WI38 (cell line): ENCODE data around the gene NEDD4L.

Source experiments
- H3K4me3 ChIP-seq: 2 replicates; pipeline ENCODE4 v1.5.1; 2011; ENCODE audit warnings: low read depth, mild to moderate bottlenecking, control low read depth, low read length
- TF ChIP-seq, protein P1 (sequence below): IDR thresholded peaks from 2 replicates; pipeline ENCODE4 v1.5.1; 2012; ENCODE audit warnings: low read depth, mild to moderate bottlenecking, control low read depth, low read length

NEDD4L gene

GRCh38 chr18:58209326-58209725, 165.3 kb downstream of the NEDD4L start:
- TF ChIP-seq, protein P1, sequence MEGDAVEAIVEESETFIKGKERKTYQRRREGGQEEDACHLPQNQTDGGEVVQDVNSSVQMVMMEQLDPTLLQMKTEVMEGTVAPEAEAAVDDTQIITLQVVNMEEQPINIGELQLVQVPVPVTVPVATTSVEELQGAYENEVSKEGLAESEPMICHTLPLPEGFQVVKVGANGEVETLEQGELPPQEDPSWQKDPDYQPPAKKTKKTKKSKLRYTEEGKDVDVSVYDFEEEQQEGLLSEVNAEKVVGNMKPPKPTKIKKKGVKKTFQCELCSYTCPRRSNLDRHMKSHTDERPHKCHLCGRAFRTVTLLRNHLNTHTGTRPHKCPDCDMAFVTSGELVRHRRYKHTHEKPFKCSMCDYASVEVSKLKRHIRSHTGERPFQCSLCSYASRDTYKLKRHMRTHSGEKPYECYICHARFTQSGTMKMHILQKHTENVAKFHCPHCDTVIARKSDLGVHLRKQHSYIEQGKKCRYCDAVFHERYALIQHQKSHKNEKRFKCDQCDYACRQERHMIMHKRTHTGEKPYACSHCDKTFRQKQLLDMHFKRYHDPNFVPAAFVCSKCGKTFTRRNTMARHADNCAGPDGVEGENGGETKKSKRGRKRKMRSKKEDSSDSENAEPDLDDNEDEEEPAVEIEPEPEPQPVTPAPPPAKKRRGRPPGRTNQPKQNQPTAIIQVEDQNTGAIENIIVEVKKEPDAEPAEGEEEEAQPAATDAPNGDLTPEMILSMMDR, result no peak
- H3K4me3 ChIP-seq, result no peak overlapping the region

- TF ChIP-seq, protein P1, result no peak
- H3K4me3 ChIP-seq, result no peak overlapping the region
Observed at GRCh38 chr18:58211510-58211909, 167.5 kb downstream of the NEDD4L start.

GRCh38 chr18:58212274-58212673, 168.2 kb downstream of the NEDD4L start:
- H3K4me3 ChIP-seq, result no peak overlapping the region
- TF ChIP-seq, protein P1, result no peak

DNA sequence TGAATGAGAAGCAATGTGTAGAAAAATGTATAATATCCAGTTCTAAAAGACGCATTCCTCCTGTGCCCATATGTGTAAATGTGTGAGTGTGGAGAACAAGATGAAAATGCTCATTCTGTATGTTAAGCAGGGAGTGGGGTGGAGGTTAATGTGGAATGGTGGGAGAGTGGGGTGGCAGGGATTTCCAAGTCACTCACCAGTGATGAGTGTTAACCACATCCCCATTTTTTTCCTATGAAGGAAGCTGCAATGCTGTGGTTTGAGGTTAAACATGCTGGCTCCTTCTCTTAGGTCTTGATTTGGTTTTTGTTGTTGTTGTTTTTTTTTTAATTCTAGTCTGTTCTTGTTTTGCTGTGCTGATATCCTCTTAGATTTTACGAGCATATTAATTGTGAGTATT, 169.4 kb downstream of the NEDD4L start:
- H3K4me3 ChIP-seq, result no peak overlapping the region
- TF ChIP-seq, protein P1, result no peak

DNA sequence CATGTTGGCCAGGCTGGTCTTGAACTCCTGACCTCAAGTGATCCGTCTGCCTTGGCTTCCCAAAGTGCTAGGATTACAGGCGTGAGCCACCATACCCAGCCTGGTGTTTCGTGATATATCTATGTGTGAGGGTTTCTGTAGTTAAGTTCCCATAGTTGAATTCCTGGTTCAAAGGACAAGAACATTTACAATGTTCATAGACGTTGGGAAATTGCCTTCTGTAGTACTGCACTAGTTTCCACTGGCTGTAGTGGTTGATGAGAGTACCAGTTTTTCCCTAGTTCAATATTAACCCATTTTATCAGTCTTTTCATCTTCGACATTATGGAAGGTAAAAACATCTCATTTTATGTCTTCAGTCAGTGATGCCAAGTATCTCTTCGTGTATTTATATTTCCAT, 171.0 kb downstream of the NEDD4L start:
- H3K4me3 ChIP-seq, result no peak overlapping the region
- TF ChIP-seq, protein P1, result no peak

DNA sequence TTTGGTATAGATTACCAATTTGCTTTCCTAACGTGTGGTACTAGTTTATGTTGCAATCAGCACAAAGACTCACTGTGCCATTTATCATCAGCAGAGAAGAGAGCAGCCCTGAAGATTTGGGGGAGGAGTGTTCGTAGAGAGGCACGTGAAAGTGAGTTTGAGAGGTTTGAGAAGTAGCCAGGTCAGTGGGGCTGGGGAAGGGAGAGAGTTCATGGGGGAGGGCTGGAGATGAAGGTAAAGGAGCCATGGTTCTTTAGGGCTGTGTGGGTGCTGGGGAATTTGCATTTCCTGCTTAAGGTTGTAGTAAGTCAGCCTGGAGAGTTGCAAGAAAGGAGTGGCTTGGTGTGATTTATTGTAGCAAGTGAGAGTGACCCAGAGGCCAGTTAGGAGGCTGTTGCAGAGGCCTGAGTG, 172.1 kb downstream of the NEDD4L start:
- no peak overlapping the region for H3K4me3 ChIP-seq
- TF ChIP-seq, protein P1, result no peak

GRCh38 chr18:58217052-58217451, 173.0 kb downstream of the NEDD4L start:
- H3K4me3 ChIP-seq, result no peak overlapping the region
- TF ChIP-seq, protein P1, result no peak
